Ishikawa (cell line): ENCODE measurements around the gene PTPRD.

Experiments
- CEBPB ChIP-seq: IDR thresholded peaks from 2 replicates; pipeline ENCODE4 v1.6.1; 2012
- CREB1 ChIP-seq: IDR thresholded peaks from 2 replicates; pipeline ENCODE4 v1.6.1; 2012; ENCODE audit warnings: low read depth
- EGR1 ChIP-seq: IDR thresholded peaks from 2 replicates; pipeline ENCODE4 v1.6.1; 2012
- EP300 ChIP-seq: IDR thresholded peaks from 2 replicates; pipeline ENCODE4 v1.6.1; 2012; ENCODE audit warnings: borderline replicate concordance
- FOXM1 ChIP-seq: IDR thresholded peaks from 2 replicates; pipeline ENCODE4 v1.6.1; 2012; ENCODE audit warnings: low read depth, borderline replicate concordance
- MAX ChIP-seq: IDR thresholded peaks from 2 replicates; pipeline ENCODE4 v1.6.1; 2012
- NFIC ChIP-seq: IDR thresholded peaks from 2 replicates; pipeline ENCODE4 v1.6.1; 2012
- RAD21 ChIP-seq: IDR thresholded peaks from 2 replicates; pipeline ENCODE4 v1.6.1; 2012; ENCODE audit warnings: low read depth
- REST ChIP-seq: IDR thresholded peaks from 2 replicates; pipeline ENCODE4 v1.6.1; 2012; ENCODE audit warnings: low read depth, mild to moderate bottlenecking
- TAF1 ChIP-seq: IDR thresholded peaks from 2 replicates; pipeline ENCODE4 v1.6.1; 2012; ENCODE audit warnings: low read depth, mild to moderate bottlenecking
- TCF12 ChIP-seq: IDR thresholded peaks from 2 replicates; pipeline ENCODE4 v1.6.1; 2012; ENCODE audit warnings: low read depth
- TEAD4 ChIP-seq: IDR thresholded peaks from 2 replicates; pipeline ENCODE4 v1.6.1; 2012
- USF1 ChIP-seq: IDR thresholded peaks from 2 replicates; pipeline ENCODE4 v1.6.1; 2012
- YY1 ChIP-seq: IDR thresholded peaks from 2 replicates; pipeline ENCODE4 v1.6.1; 2012; ENCODE audit warnings: low read depth
- ZBTB7A ChIP-seq: IDR thresholded peaks from 2 replicates; pipeline ENCODE4 v1.6.1; 2012; ENCODE audit warnings: low read depth

Gene PTPRD

GRCh38 chr9:10237584-10237983 is 375.2 kb downstream of the PTPRD start:
- TF ChIP-seq TEAD4: no peak
- no peak for TF ChIP-seq NFIC
- TF ChIP-seq ZBTB7A: no peak
- TF ChIP-seq TCF12: no peak
- no peak for TF ChIP-seq EP300
- TF ChIP-seq REST: no peak
- no peak for TF ChIP-seq FOXM1
- TF ChIP-seq CREB1: no peak
- TF ChIP-seq YY1: no peak
- no peak for TF ChIP-seq EGR1
- TF ChIP-seq TAF1: no peak
- TF ChIP-seq RAD21: no peak
- TF ChIP-seq CEBPB: no peak
- no peak for TF ChIP-seq USF1
- TF ChIP-seq MAX: no peak

DNA sequence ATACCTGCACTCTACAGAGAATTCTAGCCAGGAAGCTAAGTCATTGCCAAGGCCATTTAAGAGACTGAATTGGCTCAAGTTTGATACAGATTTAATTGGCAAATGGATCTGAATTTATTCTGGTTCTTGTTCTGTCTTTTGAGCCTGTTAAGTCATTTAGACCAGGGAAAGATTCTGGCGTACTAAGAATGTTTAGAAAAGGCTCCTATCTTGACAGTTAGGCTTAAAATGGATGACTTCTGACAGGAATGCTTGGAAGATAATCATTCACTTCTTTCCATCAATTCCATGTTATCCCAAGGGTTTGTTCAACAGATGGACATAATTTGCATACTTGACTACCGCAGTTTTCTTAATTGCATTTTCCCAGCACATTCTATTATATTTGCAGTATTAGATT is 376.6 kb downstream of the PTPRD start:
- TF ChIP-seq CEBPB (no peak), CREB1 (no peak), EGR1 (no peak), NFIC (no peak), FOXM1 (no peak), RAD21 (no peak), YY1 (no peak), TCF12 (no peak), REST (no peak), TEAD4 (no peak), TAF1 (no peak), ZBTB7A (no peak)

DNA sequence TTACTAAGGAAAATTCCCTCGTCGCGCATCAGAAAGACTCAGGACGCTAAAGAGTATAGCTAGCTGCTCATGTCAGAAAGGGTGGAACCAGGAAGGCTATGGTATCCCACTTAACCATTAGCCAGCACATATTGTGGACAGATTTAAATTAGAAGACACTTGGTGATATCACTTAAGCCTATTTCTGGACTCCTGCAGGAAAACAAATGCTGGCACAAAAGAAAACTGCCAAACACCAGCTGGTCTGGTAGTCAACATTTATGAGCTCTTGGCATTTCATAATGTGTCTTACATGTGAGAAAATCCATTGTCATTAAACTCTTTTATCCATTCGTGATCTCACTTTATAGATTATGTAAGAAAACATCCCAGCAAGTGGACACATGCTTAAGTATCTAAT is 377.4 kb downstream of the PTPRD start:
- TF ChIP-seq RAD21 (no peak), ZBTB7A (no peak), CEBPB (no peak), MAX (no peak), USF1 (no peak), REST (no peak), TAF1 (no peak), TCF12 (no peak), NFIC (no peak), FOXM1 (no peak), CREB1 (no peak), YY1 (no peak), EP300 (no peak), TEAD4 (no peak), EGR1 (no peak)

- no peak for TF ChIP-seq MAX
- no peak for TF ChIP-seq CEBPB
- no peak for TF ChIP-seq RAD21
- no peak for TF ChIP-seq ZBTB7A
- TF ChIP-seq TCF12: no peak
- no peak for TF ChIP-seq YY1
- TF ChIP-seq TEAD4: no peak
- TF ChIP-seq CREB1: no peak
- no peak for TF ChIP-seq TAF1
- no peak for TF ChIP-seq EGR1
- TF ChIP-seq NFIC: no peak
- TF ChIP-seq FOXM1: no peak
- no peak for TF ChIP-seq EP300
- no peak for TF ChIP-seq REST
- no peak for TF ChIP-seq USF1
Measured at GRCh38 chr9:10232352-10232930, 380.4 kb downstream of the PTPRD start.
